Neural progenitor cell (in vitro differentiated cells): Measurements from ENCODE around the gene SRRM4.

ENCODE experiments used
- CTCF ChIP-seq: fragments of 200-600 bp; sonication (generic); IDR thresholded peaks from 2 replicates; pipeline ENCODE4 v1.5.1; 2017; ENCODE audit warnings: antibody characterized with exemption, mild to moderate bottlenecking
- EZH2 ChIP-seq: fragments of 200-600 bp; sonication (generic); IDR thresholded peaks from 2 replicates; pipeline ENCODE4 v1.6.1; 2017; ENCODE audit warnings: antibody characterized with exemption, mild to moderate bottlenecking, moderate library complexity
- EZH2phosphoT487 ChIP-seq: fragments of 200-600 bp; sonication (generic); IDR thresholded peaks from 2 replicates; pipeline ENCODE4 v1.6.1; 2017; ENCODE audit warnings: antibody characterized with exemption

GRCh38 chr12:119006746-119007145, 25.4 kb downstream of the SRRM4 start:
- TF ChIP-seq EZH2phosphoT487, result no peak
- TF ChIP-seq CTCF, result no peak
- TF ChIP-seq EZH2, result no peak
